Testis (tissue), 3 donors: Measurements from ENCODE around the gene HS2ST1. TPM values are rescaled to one million over a fixed set of nuclear protein-coding genes. Genes with fewer than 3 reads are reported as not detected.
"Not testable (repeated sequence)": the region's sequence is repeated elsewhere in the genome, so short reads cannot be mapped to it uniquely, and the experiment has no call there.

Experiments used
- DNase-seq: peaks from one replicate; pipeline ENCODE4 v3.0.0-alpha.2; 2019
- H3K27ac ChIP-seq, 2 donors: fragments of 200-600 bp; sonication (generic); one replicate each; pipeline ENCODE4 v1.5.1; 2019
- H3K27me3 ChIP-seq: fragments of 200-600 bp; sonication (generic); one replicate; pipeline ENCODE4 v1.5.1; 2019
- H3K36me3 ChIP-seq: fragments of 200-600 bp; sonication (generic); one replicate; pipeline ENCODE4 v1.5.1; 2017; ENCODE audit warnings: low read depth; ENCODE audit errors: missing control alignments
- H3K4me1 ChIP-seq: fragments of 200-600 bp; sonication (generic); one replicate; pipeline ENCODE4 v1.5.1; 2019
- H3K4me3 ChIP-seq, 2 donors: fragments of 200-600 bp; sonication (generic); one replicate each; pipeline ENCODE4 v1.5.1; 2017 to 2019
- H3K9me3 ChIP-seq: fragments of 200-600 bp; sonication (generic); one replicate; pipeline ENCODE4 v1.5.1; 2017
- POLR2A ChIP-seq: fragments of 450-650 bp; IDR thresholded peaks from one replicate; pipeline ENCODE4 v1.6.1; 2017; ENCODE audit warnings: antibody characterized with exemption, mild to moderate bottlenecking, moderate library complexity
- WGBS, 2 donors: methylation state at CpG; one replicate each; pipeline ENCODE4 v1.1.5; 2018; 5-methylcytosine and 5-hydroxymethylcytosine counted together
- intact Hi-C: fragments of 100-400 bp; cut with DNase I; formaldehyde crosslinking; loops from one replicate; pipeline ENCODE4 v1.15.1; 2023; ENCODE audit warnings: low total_unique reads
- polyA plus RNA-seq: library from polyadenylated mRNA; stranded (reverse); fragments of 350-450 nt; fragmentation: Illumina TruSeq; extraction: RNeasy Lipid Tissue Mini Kit (QIAGEN cat#74804); gene quantifications from one replicate; pipeline ENCODE4 v1.2.3, GENCODE V29; 2014; ENCODE audit warnings: low read depth, low replicate concordance; ENCODE audit not compliant: insufficient read depth
- total RNA-seq, 2 donors: library from RNA; depleted of rRNA; stranded (reverse); fragments of >200 nt; gene quantifications; one replicate each; pipeline ENCODE4 v1.2.3, GENCODE V29; 2016
- TF ChIP-seq, protein P1 (sequence below), 3 experiments: fragments of 450-650 bp in 2 of 3; fragments of 200-600 bp in 1 of 3; sonication (generic) in 1 of 3; IDR thresholded peaks; one replicate each; pipeline ENCODE4 v1.5.1; 2016 to 2019; ENCODE audit warnings: antibody characterized with exemption in 3 of 3, mild to moderate bottlenecking in 2 of 3, moderate library complexity in 1 of 3

The HS2ST1 gene
- total and polyA plus RNA-seq, 3 donors from 2014 or later: 12.8 to 22.4 (median 21.1) TPM

DNA sequence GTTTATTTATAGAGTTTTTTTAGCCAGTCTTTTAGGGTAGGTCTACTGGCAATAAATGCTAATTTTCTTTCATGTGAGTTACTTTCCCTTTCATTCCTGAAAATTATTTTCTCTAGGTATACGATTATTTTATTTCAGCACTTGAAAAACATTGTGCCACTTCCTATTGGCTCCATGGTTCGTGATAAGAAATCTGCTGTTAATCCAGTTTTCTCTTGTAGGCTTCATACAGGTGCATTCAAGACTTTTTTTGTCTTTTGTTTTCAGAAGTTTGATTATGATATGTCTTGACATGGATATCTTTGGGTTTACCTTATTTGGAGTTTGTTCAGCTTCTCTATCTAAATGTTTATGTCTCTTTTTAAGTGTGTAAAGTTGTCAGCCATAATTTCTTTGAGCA lies 148.3 kb downstream of the HS2ST1 start:
- H3K36me3 ChIP-seq: no peaks in the 10 kb centered on the region
- no peak for TF ChIP-seq POLR2A
- TF ChIP-seq, protein P1, sequence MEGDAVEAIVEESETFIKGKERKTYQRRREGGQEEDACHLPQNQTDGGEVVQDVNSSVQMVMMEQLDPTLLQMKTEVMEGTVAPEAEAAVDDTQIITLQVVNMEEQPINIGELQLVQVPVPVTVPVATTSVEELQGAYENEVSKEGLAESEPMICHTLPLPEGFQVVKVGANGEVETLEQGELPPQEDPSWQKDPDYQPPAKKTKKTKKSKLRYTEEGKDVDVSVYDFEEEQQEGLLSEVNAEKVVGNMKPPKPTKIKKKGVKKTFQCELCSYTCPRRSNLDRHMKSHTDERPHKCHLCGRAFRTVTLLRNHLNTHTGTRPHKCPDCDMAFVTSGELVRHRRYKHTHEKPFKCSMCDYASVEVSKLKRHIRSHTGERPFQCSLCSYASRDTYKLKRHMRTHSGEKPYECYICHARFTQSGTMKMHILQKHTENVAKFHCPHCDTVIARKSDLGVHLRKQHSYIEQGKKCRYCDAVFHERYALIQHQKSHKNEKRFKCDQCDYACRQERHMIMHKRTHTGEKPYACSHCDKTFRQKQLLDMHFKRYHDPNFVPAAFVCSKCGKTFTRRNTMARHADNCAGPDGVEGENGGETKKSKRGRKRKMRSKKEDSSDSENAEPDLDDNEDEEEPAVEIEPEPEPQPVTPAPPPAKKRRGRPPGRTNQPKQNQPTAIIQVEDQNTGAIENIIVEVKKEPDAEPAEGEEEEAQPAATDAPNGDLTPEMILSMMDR (IDR thresholded peaks at IDR 0.05): no peak
- intact Hi-C loops: no loop called here

DNA sequence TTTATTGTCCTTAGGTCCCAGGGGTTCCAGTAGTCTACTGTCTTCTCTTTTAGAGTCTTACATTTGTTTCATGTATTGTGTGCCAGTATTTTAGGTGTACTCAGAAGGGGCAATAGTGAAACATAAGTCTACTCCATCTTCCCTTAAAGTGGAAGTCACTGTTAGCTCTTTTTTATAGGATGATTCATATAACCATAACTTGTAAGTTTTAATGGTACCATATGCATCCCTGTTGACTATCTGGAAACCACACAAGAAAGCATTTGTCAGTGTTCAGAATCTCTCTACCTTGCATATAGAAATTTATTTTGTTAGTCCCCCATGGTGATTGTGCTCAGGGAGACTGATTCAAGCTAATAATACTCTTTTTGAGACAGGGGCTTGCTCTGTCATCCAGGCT lies 149.9 kb downstream of the HS2ST1 start:
- TF ChIP-seq, protein P1 (IDR thresholded peaks at IDR 0.05): no peak
- no peak for TF ChIP-seq POLR2A
- no peaks in the 10 kb centered on the region for H3K4me1 ChIP-seq
- H3K9me3 ChIP-seq: no peaks in the 10 kb centered on the region
- intact Hi-C loops: no loop called here
- no peak overlapping the region for H3K4me3 ChIP-seq
- no peak for DNase-seq
- no peak overlapping the region for H3K27ac ChIP-seq
- H3K36me3 ChIP-seq: no peaks in the 10 kb centered on the region
- H3K27me3 ChIP-seq: no peaks in the 10 kb centered on the region

More for the DNA sequence above, 148.3 kb downstream of the HS2ST1 start:
- Histone ChIP-seq H3K4me3 (no peak overlapping the region), H3K4me1 (no peaks in the 10 kb centered on the region), H3K9me3 (no peaks in the 10 kb centered on the region), H3K27ac (no peak overlapping the region), H3K27me3 (no peaks in the 10 kb centered on the region)
- DNase-seq: no peak
- WGBS, 2 donors: 95 to 100% methylated on average over 2 of the region's 2 CpGs

DNA sequence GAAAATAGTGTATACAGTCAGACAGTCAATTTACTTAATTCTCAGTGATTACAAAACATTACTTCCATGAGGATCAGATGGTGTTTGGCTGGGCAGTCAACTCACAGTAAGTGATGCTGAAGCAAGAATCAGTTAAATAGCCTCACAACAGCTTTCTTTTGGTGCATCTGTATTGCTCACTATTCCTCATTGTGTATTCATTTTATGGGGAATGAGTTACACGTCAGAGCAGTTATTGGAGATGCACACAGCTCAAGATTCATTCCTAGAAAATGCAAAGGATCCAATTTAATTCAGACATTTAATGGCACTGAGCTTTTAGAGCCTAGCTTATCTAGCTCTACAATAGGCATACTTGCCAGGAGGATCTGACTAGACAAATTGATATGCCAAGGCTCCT lies 150.6 kb downstream of the HS2ST1 start:
- DNase-seq: no peak
- WGBS, 2 donors: 86 to 96% methylated on average over 1 of the region's 1 CpG
- intact Hi-C loops: no loop called here
- Histone ChIP-seq H3K9me3 (no peaks in the 10 kb centered on the region), H3K36me3 (no peaks in the 10 kb centered on the region), H3K27me3 (no peaks in the 10 kb centered on the region), H3K4me1 (no peaks in the 10 kb centered on the region), H3K4me3 (no peak overlapping the region), H3K27ac (no peak overlapping the region)
- TF ChIP-seq POLR2A: no peak
- TF ChIP-seq, protein P1 (IDR thresholded peaks at IDR 0.05): no peak

DNA sequence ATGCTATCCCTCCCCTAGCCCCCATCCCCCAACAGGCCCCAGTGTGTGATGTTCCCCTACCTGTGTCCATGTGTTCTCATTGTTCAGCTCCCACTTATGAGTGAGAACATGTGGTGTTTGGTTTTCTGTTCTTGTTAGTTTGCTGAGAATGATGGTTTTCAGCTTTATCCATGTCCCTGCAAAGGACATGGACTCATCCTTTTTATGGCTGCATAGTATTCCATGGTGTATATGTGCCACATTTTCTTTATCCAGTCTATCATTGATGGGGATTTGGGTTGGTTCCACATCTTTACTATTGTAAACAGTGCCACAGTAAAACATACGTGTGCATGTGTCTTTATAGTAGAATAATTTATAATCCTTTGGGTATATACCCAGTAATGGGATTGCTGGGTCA lies 152.3 kb downstream of the HS2ST1 start:
- H3K27ac ChIP-seq, H3K36me3 ChIP-seq, H3K4me1 ChIP-seq, DNase-seq, H3K9me3 ChIP-seq, H3K27me3 ChIP-seq, H3K4me3 ChIP-seq, intact Hi-C loops: not testable (repeated sequence)
- WGBS, 2 donors: 82 to 95% methylated on average over 1 of the region's 1 CpG

DNA sequence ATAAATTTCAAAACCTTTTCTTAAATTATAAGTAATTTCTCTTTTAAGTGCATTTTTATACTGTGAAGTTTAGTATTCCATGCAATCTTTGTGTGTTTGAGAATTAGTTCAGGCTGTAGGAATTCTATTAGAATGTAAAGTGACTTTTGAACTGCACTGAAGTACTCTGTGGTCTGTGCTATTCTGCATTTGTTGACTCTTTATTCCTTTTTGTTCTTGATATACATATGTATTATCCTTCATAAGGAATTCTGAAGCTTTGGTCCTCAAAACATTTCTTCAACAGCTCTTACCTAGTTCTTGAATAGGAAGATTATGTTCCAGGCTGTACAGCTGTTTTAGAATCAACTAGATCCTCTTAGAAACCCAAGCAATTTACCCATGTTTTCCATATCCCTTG lies 158.0 kb downstream of the HS2ST1 start:
- Histone ChIP-seq H3K27ac (no peak overlapping the region), H3K4me3 (no peak overlapping the region), H3K36me3 (no peaks in the 10 kb centered on the region), H3K27me3 (no peaks in the 10 kb centered on the region), H3K9me3 (no peaks in the 10 kb centered on the region), H3K4me1 (no peaks in the 10 kb centered on the region)
- TF ChIP-seq, protein P1 (IDR thresholded peaks at IDR 0.05): no peak
- no peak for TF ChIP-seq POLR2A
- intact Hi-C loops: no loop called here
- no peak for DNase-seq
